Measurements from ENCODE around the gene OR10J4.
"Not testable (repeated sequence)": the region's sequence is repeated elsewhere in the genome, so short reads cannot be mapped to it uniquely, and the experiment has no call there.

Gene OR10J4

DNA sequence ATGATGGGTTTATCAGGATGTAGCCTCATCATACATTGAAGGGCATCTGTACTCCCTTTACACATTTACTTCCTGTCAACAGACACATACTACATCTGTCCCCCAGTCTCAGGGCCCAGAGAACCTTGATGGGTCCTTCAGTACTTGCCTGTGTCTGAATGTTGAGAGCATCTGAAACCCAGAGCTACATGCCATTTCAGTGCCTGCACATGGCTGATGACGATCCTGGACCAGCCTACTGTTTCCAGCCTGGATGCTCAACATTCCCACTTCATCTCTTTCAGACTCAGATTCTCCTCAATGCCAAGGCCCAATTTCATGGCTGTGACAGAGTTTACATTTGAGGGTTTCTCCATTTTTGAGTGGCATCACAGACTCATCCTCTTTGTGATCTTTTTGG is at the start of gene OR10J4:
TSS of gene OR10J4 (plus strand) at position 301 of the 400 bp plus-strand sequence.
- no peak for DNase-seq

DNA sequence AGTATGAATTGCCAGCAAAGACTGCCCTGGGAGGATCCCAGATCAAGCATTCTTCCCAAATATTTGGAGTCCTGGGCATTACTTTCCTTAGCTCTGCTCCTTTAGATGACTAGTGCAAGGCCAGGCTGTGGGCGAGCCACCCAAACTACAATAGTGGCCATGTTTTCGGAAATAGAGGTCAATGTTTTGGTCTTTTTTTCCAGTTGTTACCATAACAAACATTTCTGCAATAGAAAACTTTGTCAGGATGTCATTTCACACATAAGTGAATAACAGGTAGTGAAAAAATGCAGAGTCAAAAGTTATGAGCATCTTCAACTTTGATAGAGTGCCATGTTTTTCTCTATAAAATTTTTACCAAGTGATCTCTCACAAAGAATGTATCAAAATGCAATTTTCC is 25.2 kb upstream of the OR10J4 start:
- DNase-seq: no peak

DNA sequence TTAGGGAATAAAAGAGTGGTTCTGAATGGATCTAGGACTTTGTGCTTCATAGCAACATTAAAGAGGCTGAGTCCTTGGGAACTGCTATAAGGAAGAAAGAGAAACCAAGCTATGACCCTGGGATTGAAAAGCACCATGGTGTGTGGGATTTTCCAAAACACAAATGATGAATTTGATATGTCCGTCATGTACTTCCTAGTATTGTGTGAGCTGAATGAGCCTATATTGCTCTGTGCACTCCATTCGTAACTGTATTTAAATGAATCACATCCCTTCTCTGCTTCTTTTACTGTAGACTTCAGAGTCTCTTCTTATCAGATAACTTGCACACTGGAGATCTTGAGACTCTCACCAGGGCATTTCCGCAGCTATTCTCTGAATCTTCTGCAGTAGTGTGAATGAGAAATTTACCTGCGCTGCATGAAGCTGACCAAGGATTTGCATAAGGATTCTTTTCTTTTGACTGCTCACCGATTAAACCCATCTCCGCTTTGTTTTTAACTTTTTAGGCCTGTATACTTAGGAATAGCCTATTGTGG is 23.1 kb upstream of the OR10J4 start:
- no peak for DNase-seq

DNA sequence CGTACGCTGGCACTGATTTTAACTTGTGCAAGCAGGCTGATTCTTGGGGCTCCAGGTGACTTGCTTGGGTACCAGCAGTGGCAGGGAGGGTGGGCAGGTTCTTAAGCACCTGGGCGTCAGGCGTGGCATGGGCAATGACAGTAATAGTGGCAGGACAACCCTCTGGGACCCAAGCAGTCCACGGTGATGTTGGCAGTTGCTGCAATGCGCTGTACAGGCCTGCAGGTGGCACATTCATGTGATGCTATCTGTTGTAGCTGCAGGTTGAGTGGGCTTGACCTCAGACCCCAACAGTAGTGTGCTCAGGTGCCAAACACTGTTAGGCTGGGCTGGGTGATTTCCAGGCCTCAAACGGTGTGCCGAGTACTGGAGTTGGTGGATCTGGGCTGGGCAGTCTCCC is 10.2 kb upstream of the OR10J4 start:
- no peak for DNase-seq

DNA sequence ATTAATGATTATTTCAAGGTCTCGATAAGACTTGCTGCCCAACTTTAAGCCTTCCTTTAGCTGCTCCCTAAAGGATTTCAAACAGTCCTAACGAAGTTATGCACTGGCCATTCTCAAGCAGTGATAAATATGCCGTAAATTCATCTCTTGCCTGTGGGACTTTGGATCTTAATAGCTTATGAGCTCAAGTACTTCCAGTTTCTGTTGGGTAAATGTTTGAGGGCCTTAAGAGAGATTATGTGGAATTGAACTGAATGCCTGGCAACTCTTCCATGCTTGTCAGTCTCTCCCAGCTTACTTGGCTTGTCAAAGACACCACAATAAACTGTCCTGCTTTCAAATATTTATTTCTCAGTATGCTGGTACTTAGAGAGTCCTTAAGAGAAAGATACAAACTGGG is 3.5 kb upstream of the OR10J4 start:
- DNase-seq: peak; percentile 36

DNA sequence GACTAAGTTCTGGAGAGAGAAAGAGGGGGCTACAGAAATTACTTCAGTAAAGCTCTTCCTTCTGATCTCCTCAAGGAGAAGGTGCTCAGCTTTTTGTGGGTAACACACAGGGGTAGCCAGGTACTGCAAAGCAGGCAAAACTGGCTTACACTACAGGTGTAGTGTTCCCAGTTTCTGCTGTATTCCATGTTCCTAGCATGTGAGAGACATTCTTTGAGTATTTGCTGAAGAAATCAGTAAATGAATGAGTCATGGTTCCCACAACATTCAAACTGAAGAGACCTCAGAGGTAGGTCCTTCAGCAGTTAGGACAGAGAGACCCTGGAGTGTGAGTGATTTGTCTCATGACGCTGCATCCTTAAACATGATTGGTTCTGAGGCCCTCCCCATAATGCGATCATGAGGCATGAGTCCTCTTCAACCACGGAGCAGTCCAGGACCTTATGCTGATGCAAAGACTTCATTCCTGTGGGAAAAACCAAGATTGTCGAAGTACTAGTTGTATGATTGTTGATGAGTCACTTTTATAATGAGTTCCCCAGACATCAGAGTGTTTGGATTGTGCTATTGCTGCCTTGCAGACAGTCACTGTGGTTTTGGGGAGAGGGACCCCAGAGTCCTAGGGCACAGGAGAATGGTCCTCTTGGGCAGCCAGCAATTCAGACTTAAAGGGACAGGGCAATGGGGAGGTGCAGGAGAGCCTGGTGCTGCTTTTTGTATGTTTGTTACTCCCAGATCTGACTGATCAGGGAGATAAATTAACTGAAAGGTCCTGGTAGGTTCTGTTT is 2.7 kb upstream of the OR10J4 start:
- DNase-seq: peak; percentile 97

DNA sequence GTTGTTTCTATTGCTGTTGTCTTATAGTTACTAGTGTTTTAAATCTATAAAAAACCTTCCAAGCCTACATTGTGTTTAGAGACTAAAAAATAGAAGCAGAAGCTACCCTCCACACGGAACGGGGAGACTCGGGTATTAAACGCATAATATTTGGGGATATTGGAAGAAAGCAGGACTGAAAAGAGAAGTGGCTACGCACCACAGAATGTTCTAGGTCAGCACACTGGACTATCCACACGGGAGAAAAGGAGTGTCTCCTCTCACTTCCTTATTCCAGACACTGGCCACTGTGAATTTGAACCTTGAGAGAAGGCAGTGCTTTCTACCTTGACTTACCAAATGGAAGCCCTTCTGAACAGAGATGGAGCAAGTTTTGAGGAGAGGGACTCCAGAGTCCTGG is 1.0 kb upstream of the OR10J4 start:
- no peak for DNase-seq

DNA sequence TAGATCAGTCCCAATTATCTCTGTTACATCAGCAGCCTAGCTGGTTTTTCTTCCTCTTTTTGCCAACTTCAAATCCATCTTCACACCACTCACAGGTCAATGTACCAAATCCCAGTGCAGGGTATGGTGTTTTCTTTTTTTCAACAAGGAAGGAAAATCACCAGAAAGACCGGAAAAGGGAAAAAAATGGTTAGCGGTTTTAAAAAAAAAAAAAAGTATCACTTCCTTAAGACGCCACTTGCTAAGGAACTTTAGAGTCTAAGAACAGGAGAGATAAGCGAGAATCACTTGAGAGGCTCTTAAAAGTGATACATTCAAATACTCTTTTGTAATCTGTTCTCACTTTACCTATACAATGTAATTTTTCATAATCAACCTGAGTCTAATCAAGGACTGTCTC is 4.5 kb downstream of the OR10J4 start:
- no peak for DNase-seq

DNA sequence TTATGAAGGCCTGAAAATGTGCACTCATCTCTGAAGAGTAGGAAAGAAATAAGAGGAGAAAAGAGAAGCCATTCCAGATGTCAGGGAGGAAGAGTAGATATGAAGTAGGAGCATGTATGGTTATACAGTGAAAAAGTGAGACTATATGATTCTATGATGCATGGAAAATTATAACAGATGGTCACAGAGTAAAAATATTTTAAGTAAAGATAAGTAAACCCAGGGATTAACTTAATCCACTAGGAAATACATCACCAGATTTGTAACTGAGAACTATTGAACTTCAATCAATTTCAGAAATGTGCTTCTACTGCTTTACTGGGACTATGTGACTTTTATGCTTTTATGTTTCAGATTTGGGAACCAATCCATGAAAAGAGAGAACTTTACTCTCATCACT is 7.4 kb downstream of the OR10J4 start, which contains the start of gene OR10J1:
TSS of gene OR10J1 (plus strand) at position 301 of the 400 bp plus-strand sequence. CDS start at position 371, 70 bp downstream.
- DNase-seq: peak; percentile 12

DNA sequence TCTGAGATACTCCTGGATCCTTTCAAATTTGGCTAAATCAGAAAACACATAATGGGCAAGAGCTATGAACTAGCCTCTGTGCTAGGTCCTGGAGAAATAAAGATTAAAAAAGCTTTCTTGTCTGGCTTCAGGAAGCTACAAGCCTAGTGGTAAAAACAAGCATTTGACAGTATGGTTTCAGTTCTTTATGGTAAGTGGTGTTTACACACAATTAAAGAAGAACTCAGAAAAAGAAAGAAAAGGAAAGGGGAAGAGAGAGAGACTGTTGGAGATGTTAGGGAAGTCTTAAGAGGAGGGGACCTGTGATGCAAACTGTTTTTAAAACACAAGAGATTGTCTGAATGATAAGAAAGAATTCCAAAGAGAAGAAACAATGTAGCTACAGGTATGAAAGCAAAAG is 9.4 kb downstream of the OR10J4 start:
- no peak for DNase-seq

DNA sequence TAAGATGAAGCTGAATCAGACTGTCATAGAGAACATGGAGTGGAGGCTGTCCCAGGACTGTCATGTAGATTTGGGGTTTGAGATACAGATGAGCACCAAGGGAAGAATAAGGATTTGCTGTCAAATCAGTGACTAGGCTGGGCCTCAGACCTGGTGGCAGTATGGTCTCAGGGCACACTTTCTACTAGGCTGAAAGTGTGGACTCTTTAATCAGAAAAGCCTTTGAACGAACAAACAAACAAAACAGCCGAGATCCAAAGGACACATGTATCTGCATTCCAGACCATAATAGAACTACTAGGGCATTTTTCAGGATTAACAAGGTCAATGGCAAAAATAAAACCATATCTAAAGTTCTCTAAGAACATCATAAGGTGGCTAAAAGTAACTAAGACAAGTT is 10.4 kb downstream of the OR10J4 start:
- DNase-seq: no peak

DNA sequence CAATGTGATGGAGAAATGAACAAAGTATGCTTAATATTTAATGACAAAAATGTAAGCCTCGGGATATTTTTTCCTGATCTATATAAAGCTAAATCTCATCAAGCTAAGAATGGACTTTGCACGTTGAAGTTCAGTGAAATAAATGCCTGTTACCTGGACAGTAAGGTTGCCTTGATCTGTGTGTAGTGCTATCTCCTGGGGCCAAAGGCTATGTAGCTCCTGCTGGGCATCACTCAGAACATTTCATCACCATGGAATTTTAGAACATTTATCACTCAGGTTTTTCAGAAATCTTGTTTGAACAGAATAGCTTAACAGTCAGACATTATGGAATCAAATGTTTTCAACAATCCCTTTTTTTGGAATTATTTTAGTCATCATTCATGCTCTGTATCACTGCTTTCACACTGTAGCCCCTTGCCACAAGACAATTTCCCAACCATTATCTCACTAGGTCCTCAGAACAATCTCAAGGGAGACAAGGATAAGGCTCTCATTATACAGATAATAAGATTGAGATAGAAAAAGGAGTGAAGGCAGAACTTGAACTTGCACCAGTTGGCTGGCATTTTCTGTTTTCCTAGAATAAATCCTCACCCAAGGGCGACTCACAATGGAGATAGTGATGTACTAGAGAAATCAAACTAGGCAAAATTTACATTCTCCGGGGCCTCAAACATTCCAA is 11.2 kb downstream of the OR10J4 start:
- no peak for DNase-seq

DNA sequence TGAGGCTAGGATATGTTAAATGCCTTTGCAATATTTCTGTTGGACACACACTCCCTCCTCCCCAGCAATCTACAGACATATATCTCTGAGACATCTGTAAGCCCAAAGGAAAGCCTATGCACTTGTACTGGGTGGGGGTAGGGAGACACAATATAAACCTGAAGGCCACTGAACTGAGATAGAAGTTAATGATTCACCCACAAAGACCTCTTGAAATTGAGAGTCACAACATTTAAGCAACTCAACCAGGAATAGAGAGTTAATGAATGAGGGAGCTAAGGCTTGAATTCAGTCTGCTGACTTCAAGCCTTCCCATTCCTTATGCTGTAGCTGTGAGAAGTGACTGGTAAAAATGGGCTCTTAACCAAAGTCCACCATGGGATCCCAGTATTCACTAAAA is 12.5 kb downstream of the OR10J4 start:
- DNase-seq: no peak

DNA sequence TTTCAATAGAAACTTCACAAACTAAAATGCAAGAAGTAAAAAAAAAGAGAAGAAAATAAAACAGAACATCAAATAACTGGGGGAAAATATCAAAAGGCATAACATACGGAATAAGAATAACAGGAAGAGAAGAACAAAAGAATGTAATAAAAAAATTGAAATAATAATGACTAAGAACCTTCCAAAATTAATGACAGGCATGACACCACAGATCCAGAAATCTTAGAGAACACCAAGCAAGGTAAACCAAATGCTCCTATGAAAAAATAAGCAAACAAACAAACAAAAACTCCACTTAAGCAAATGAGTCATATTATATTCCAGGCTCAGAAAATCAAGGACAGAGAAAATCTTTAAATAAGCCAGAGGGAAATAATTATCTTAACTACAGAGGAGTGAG is 16.2 kb downstream of the OR10J4 start:
- DNase-seq: no peak

DNA sequence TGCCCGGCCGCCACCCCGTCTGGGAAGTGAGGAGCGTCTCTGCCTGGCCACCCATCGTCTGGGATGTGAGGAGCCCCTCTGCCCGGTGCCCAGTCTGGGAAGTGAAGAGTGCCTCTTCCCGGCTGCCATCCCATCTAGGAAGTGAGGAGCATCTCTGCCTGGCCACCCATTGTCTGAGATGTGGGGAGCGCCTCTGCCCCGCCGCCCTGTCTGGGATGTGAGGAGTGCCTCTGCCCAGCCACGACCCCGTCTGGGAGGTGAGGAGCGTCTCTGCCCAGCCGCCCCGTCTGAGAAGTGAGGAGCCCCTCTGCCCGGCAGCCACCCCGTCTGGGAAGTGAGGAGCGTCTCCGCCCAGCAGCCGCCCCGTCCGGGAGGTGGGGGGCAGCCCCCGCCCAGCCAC is 17.6 kb downstream of the OR10J4 start:
- DNase-seq: not testable (repeated sequence)

DNA sequence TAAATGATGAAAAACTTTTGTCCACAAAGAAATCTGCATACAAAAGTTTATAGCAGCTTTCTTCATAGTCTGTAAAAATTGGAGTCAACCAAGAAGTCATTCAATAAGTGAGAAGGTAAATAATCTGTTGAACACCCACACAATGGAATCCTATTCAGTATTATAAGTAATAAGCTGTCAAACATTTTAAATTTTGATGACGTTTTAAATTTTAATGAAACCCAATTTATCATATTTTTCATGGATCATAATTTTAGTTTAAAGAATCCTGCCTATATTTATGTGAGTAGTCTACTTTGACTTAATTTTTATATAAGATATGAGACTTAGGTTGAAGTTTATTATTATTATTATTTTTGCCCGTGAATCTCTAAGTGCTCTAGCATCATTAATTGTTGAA is 27.5 kb downstream of the OR10J4 start:
- DNase-seq: no peak

DNA sequence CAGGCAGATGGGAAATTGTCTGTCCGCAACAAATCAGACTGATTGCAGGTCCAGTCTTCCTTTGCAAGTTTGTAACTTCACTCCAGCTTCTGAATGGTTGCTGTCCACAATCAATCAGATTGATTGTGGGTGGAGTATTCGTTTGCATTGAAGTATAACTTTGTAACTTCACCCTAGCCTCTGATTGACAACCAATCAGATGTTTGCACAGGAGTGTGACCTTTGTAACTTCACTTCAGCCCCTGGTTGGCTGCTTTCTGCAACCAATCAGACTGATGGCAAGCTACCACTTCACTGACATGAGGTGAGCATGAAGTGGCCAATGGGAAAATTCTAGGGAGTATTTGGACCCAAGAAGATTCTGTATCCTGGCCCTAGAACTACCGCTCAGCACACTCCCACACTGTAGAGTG is 33.2 kb downstream of the OR10J4 start:
- peak; percentile 23 for DNase-seq

DNA sequence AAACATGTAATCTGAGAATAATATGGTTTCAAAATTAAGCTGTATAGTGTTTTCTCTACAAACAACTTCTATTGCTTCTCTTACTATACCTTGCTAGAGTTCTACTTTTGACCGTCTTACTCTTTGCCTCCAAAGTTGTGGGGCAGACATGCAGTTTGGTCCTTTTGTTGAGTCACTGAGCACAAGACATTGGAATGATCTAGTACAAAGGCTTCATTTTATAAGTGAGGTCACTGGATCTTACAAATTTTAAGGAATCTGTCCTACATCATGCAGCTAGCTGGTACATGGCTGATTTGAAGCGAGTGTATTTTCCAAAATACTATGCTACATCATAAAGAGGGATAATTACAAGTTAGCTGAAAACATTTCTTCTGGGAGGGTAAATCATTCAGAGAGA is 36.3 kb downstream of the OR10J4 start:
- DNase-seq: peak; percentile 77

DNA sequence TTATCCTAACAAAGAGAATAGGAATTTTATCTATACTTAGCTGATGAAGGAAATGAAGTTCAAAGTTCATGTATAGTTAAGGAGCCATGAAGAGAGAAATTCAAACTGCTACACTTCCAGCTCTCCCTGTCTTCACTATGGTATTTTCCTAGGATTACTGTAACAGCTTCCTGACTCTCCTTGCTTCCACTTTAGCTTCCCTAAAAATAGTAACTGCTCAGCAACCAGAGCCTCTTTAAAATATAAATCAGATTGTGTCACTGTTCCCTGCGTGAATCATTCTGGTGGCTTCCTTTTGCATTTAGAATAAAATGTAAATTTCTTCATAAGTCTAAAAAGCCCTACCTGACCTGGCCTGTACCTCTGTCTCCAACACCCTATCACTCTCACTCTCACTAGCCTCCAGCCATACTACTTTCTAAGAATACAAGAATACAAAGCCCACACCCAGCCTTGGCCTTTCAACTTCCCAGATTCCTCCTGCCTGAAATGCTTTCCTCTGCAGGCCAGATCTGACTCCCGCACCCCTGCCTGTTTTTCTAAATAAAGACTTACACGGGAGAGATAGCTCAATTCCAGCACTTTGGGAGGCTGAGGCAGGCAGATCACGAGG is 38.0 kb downstream of the OR10J4 start:
- peak; percentile 65 for DNase-seq

DNA sequence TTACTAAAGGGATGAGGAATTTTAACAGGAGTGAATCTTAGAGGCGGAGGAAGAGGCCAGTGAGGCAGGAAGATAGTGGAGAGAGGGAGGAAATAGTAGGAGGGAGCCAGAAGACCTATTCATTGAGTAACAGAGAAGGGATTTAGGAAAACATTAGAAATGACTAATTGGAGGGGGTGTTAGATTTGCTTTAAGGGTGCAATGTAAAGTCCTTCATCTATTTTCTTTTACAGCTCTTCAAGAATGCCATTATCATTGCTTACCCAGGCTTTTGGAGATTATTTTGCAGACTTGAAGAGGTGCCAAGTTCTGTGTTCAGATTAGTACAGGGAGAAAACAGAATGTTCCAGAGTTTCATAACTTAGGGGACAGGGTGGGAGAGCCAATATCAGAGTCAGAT is 41.3 kb downstream of the OR10J4 start:
- DNase-seq: peak; percentile 70

DNA sequence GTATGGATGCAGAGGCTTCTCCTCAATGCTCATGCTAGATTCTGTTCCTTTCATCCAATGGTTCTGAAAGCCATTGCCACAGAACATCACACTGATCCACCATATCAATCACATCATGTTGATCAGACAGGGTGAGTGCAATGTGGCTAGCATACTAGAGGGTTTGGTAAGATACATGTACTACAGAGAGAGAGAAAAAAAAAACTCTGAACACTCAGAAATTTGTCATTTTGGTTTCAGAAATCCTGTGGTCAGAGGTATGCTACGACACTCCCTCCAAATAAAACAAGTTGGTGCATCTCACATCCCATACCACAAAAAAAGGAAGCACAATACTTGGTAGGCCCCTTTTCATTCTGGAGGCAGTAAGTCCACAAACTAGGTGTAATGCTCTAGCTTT is 42.9 kb downstream of the OR10J4 start:
- no peak for DNase-seq

Data from HCEC 1CT (cell line).